PC-9 (cell line): Measurements from ENCODE around the gene LAMA2. TPM values are rescaled to one million over a fixed set of nuclear protein-coding genes. Genes with fewer than 3 reads are reported as not detected.

ENCODE experiments used
- BruUV-seq: library from RNA; stranded (reverse); fragments of 400-500 nt; replicated peaks from 2 replicates; lab custom pipeline; 2021; lab: Mats Ljungman, UMichigan
- CTCF ChIA-PET: fragments of 300-600 bp; sonication (Branson Sonifier 250); formaldehyde crosslinking; loops from one replicate; lab custom pipeline; 2022; ENCODE audit warnings: antibody characterized with exemption; lab: Charles Lee
- POLR2A ChIA-PET: fragments of 300-600 bp; sonication (Branson Sonifier 250); formaldehyde crosslinking; loops from one replicate; lab custom pipeline; 2022; ENCODE audit warnings: antibody characterized with exemption; ENCODE audit not compliant: unreplicated experiment; lab: Charles Lee
- DNase-seq, 2 experiments: peaks; one replicate each; pipeline versions ENCODE4 v3.0.0 to v3.0.0-alpha.2; 2015 to 2022; ENCODE audit warnings: mixed read lengths in 1 of 2
- H2AFZ ChIP-seq: fragments of 200-600 bp; sonication (generic); 2 replicates; pipeline ENCODE4 v1.8.1; 2017; ENCODE audit warnings: antibody characterized with exemption
- H3F3A ChIP-seq: fragments of 200-600 bp; sonication (generic); 2 replicates; pipeline ENCODE4 v1.8.1; 2017; ENCODE audit warnings: antibody characterized with exemption, mild to moderate bottlenecking, low read depth; ENCODE audit not compliant: insufficient read depth
- H3K27ac ChIP-seq: fragments of 200-600 bp; sonication (generic); 2 replicates; pipeline ENCODE4 v1.6.1; 2016; ENCODE audit warnings: mixed run types
- H3K27me3 ChIP-seq: fragments of 200-600 bp; sonication (generic); 2 replicates; pipeline ENCODE4 v1.6.1; 2016; ENCODE audit warnings: low read depth, mixed run types; ENCODE audit not compliant: insufficient read depth
- H3K36me3 ChIP-seq: fragments of 200-600 bp; sonication (generic); 2 replicates; pipeline ENCODE4 v1.6.1; 2016; ENCODE audit warnings: low read depth, mixed run types
- H3K4me1 ChIP-seq: fragments of 200-600 bp; sonication (generic); replicated peaks from 2 replicates; pipeline ENCODE4 v1.6.1; 2016; ENCODE audit warnings: mixed run types; ENCODE audit not compliant: insufficient read depth
- H3K4me2 ChIP-seq: fragments of 200-600 bp; sonication (generic); 2 replicates; pipeline ENCODE4 v1.6.1; 2017; ENCODE audit warnings: mixed run types
- H3K4me3 ChIP-seq: fragments of 200-600 bp; sonication (generic); 2 replicates; pipeline ENCODE4 v1.6.1; 2016; ENCODE audit warnings: mixed run types
- H3K79me2 ChIP-seq: fragments of 200-600 bp; sonication (generic); 2 replicates; pipeline ENCODE4 v1.6.1; 2017; ENCODE audit warnings: low read depth, mixed run types
- H3K9me2 ChIP-seq: fragments of 200-600 bp; sonication (generic); 2 replicates; pipeline ENCODE4 v1.8.1; 2017; ENCODE audit warnings: mild to moderate bottlenecking; ENCODE audit not compliant: insufficient read depth
- H3K9me3 ChIP-seq: fragments of 200-600 bp; sonication (generic); 2 replicates; pipeline ENCODE4 v1.8.1; 2016; ENCODE audit warnings: low read depth; ENCODE audit not compliant: insufficient read depth
- H4K20me1 ChIP-seq: fragments of 200-600 bp; sonication (generic); 2 replicates; pipeline ENCODE4 v1.8.1; 2017; ENCODE audit not compliant: insufficient read depth
- CTCF ChIP-seq: fragments of 200-600 bp; sonication (generic); conservative IDR thresholded peaks from 2 replicates; pipeline ENCODE4 v1.6.1; 2017; ENCODE audit warnings: mixed run types, antibody characterized with exemption, mild to moderate bottlenecking, moderate library complexity
- EZH2 ChIP-seq: fragments of 200-600 bp; sonication (generic); IDR thresholded peaks from 2 replicates; pipeline ENCODE4 v1.8.0; 2017; ENCODE audit warnings: antibody characterized with exemption, low read depth
- intact Hi-C: fragments of 100-400 bp; cut with micrococcal nuclease; formaldehyde crosslinking; loops from one replicate; pipeline ENCODE4 v1.10.0; 2022; ENCODE audit not compliant: unreplicated experiment
- total RNA-seq: library from RNA; stranded (reverse); gene quantifications from 2 replicates; pipeline ENCODE4 v1.2.3, GENCODE V29; 2021

LAMA2 gene
- total RNA-seq, 1 experiment from 2014 or later, result 2.8 TPM

- H4K20me1 ChIP-seq, result no peaks in the 10 kb centered on the region
- no peaks in the 10 kb centered on the region for H3K9me3 ChIP-seq
- H3K4me2 ChIP-seq, result no peak overlapping the region
- H2AFZ ChIP-seq, result no peak overlapping the region
- H3K9me2 ChIP-seq, result 0 out of 2 replicates have a peak, but pooled peaks cover 5% of the 10 kb centered on the region
- H3K27ac ChIP-seq, result no peak overlapping the region
- BruUV-seq, result no TSS peak
- DNase-seq, result peak in 1 of 2 experiments; percentile 18
- no peaks in the 10 kb centered on the region for H3K79me2 ChIP-seq
- TF ChIP-seq EZH2, result no peak
- no peak for TF ChIP-seq CTCF
- H3K4me1 ChIP-seq, result no peaks in the 10 kb centered on the region
- H3K4me3 ChIP-seq, result no peak overlapping the region
- CTCF ChIA-PET, result no interaction called here
- H3F3A ChIP-seq, result no peaks in the 10 kb centered on the region
- no peaks in the 10 kb centered on the region for H3K27me3 ChIP-seq
- POLR2A ChIA-PET, result no interaction called here
- no peaks in the 10 kb centered on the region for H3K36me3 ChIP-seq
- intact Hi-C loops, result no loop called here
Observed at GRCh38 chr6:129353067-129353466, 470.1 kb downstream of the LAMA2 start.

GRCh38 chr6:129356129-129356528, 473.2 kb downstream of the LAMA2 start:
- no peaks in the 10 kb centered on the region for H3K9me3 ChIP-seq
- BruUV-seq, result no TSS peak
- no peaks in the 10 kb centered on the region for H3K36me3 ChIP-seq
- H3K4me2 ChIP-seq, result no peak overlapping the region
- POLR2A ChIA-PET, result no interaction called here
- CTCF ChIA-PET, result no interaction called here
- H3K4me3 ChIP-seq, result no peak overlapping the region
- intact Hi-C loops, result no loop called here
- no peaks in the 10 kb centered on the region for H3K4me1 ChIP-seq
- H3K9me2 ChIP-seq, result 0 out of 2 replicates have a peak, but pooled peaks cover 5% of the 10 kb centered on the region
- no peak for DNase-seq
- H4K20me1 ChIP-seq, result no peaks in the 10 kb centered on the region
- no peaks in the 10 kb centered on the region for H3K27me3 ChIP-seq
- H2AFZ ChIP-seq, result peak overlapping the region; percentile 42
- no peaks in the 10 kb centered on the region for H3F3A ChIP-seq
- TF ChIP-seq EZH2 (no peak), CTCF (no peak)
- no peak overlapping the region for H3K27ac ChIP-seq
- H3K79me2 ChIP-seq, result no peaks in the 10 kb centered on the region

GRCh38 chr6:129359811-129360681, 477.1 kb downstream of the LAMA2 start:
- H3K27me3 ChIP-seq, result no peaks in the 10 kb centered on the region
- 0 out of 2 replicates have a peak, but pooled peaks cover 5% of the 10 kb centered on the region for H3K9me2 ChIP-seq
- no peak overlapping the region for H3K4me2 ChIP-seq
- H3K27ac ChIP-seq, result no peak overlapping the region
- H3K9me3 ChIP-seq, result no peaks in the 10 kb centered on the region
- no peak overlapping the region for H3K4me3 ChIP-seq
- no TSS peak for BruUV-seq
- H3K36me3 ChIP-seq, result no peaks in the 10 kb centered on the region
- no peaks in the 10 kb centered on the region for H3K4me1 ChIP-seq
- no peaks in the 10 kb centered on the region for H3F3A ChIP-seq
- TF ChIP-seq CTCF, result no peak
- TF ChIP-seq EZH2, result no peak
- CTCF ChIA-PET, result no interaction called here
- no peak for DNase-seq
- intact Hi-C loops, result no loop called here
- H3K79me2 ChIP-seq, result no peaks in the 10 kb centered on the region
- no peaks in the 10 kb centered on the region for H4K20me1 ChIP-seq
- POLR2A ChIA-PET, result no interaction called here
- H2AFZ ChIP-seq, result no peak overlapping the region
